GM18502 (cell line): ENCODE results near the gene SNF8.
A peak's percentile ranks its signal among the peaks of the same experiment; 100 is the strongest.

Experiments
- ATAC-seq: cut with Tn5 transposase; IDR thresholded peaks from one replicate; pipeline ENCODE4 v1.9.1; 2021; ENCODE audit warnings: mild to moderate bottlenecking; ENCODE audit not compliant: unreplicated experiment, poor library complexity

The SNF8 gene

DNA sequence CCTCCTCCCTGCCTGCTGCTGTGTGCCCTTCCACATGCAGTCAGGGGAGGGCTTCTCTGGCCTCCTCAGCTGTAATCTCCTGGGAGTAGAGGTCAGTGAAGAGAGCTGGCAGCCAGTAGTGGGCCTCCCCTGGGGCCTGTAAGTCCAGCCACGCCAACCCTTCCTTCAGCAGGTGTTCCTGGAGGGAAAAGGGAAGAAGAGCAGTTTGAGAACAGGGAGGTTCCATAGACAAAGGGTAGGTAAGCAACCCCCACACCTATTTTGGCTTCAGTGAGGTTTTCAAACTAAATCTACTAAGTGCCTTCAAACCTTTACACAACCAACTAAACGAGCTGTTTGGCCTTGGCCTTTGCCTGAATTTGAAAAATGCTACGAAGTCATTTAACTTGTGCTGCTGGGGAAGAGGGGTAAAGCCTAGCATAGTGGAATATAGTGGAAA is 14.2 kb downstream of the SNF8 start:
- ATAC-seq, result no peak

DNA sequence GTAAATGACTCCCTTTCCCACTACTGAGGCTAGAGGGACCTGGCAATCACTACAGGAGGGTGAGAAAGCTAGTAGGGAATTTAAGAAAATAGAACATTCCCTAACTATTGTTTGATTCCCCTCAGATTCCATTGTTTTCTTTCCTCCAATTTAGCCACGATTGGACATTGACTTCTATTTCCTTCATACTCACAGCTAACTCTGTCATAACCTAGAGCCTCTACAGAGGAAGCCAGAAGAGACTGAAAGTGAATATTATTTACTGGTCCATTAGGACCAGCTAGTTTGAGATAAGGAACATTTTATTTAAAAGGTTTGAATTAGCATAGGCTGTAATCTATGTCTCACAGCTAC is 14.9 kb downstream of the SNF8 start:
- no peak for ATAC-seq

DNA sequence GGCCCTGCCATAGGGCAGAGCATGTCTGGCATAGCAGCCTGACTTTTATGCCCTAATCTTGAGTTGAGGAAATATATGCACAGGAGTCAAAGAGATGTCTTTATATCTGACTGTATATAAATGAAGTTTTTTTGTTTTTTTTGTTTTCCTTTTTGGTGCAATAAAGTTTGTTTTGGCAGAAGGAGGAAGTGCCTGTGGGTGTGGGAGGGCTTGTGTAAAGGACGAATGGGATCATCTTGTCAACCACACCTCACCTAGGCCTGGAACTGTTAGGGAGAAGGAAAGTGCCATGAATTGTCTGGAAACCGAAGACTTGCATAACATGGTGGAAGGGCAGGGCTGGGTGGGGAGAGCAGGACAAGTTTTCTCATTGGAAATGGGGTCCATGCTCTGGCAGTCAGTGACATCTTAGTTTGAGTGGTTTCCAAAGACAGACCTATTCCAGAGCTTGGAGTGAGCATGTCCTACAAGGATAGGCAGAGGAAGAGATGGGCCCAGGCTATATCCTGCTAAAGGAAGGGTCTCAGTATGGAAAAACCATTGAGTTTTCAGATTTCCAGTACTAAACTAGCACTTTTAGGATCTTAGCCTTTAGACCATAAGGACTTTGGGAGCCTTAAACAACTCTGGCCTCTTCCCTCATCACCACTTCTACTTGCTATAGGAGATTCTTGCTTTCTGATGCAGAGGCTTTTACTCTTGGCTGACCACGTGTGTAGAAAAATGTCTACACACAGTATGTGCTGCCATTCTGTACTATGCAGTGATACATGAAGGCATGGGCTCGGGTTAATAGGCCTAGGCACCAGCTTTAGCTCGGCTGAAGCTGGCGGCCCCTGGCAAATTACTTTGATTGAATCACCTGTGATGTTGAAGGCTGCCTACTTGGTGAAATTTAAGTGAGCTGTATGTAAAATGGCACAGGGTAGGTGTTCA is 15.5 kb downstream of the SNF8 start:
- no peak for ATAC-seq

DNA sequence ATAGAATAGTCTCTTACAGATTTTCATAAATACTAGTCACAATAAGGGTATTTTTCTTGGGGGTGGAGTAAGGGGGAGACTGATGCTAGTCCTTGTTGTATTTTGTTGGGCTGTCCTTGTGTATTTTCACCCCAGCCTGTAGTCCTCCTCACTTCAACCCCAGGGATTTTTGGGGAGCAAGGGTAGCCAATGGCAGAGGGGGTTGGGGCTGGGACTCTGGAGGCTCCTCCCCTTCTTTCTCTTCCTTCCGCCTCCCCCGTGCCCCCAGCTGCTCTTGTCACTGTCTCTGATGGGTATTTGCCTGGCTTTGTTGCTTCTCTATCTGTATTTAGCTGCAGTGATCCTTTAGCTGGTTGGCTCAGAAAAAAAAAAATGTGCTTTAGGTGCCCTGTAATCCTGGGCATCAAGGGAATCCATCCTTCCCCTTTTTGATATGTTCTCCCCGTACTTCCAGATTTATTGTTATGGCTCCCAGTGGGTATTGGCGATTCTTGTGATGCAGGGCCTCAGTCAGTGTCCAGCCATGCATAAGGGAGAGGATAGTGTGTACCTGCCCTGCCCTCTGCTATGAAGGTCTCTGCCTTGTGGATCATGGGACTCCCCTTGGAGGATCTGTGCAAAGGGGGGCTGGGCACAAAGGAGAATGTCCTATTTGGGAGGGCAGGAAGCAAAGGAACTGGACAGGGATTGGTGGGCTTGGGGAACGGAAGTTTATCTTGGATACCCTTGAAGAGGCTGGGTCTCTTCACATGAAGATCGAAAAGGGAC is 16.5 kb downstream of the SNF8 start:
- ATAC-seq, result no peak

DNA sequence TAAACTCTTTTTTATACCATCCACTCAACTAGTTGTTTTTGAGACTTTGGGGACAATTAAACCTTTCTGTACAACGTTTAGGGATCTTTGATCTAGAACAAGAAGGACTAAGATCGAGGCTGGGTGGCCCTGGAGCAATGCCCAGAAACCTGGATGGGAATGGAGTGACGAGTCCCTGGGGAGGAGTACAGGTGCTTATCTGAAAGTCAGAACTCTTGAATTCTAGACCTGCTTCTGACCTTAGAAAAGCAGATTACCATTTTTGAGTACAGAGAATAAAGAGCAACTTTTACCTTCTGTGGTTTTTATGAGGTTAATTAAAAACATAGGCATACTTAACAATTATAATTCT is 18.7 kb downstream of the SNF8 start:
- no peak for ATAC-seq

DNA sequence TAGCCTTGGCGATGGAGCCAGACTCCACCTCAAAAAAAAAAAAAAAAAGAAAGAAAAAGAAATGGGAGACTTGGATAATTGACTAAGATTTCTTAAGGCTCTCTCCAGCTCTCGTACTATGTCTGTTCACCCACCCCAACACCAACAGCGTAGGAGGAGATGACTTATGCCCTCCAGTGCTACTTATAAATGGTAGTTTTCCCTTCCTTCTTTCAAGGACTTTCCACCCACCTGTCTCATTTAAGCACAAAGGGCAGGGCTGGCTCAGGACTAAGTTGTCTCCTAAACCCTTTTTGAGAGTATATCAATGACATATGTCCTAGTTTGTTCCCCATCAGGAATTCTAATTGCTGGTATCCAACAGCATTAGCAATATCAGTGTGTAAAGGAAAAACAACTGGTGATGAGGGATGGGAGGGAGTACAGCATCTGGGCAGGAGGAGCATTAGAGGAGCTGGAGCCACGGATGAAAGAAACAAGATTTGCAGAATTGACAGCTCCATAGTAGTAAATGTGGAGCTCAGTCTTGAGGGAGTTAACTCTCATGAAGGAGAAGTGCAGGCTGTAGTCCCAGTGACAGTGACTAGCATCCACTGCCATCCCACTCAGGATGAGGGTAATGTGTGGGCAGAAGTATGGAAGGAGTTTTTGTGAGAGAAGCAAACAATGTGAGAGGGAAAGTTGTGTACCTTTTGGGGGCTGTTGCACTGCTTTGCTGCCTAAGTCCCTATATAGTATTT is 19.2 kb downstream of the SNF8 start:
- ATAC-seq, result no peak

DNA sequence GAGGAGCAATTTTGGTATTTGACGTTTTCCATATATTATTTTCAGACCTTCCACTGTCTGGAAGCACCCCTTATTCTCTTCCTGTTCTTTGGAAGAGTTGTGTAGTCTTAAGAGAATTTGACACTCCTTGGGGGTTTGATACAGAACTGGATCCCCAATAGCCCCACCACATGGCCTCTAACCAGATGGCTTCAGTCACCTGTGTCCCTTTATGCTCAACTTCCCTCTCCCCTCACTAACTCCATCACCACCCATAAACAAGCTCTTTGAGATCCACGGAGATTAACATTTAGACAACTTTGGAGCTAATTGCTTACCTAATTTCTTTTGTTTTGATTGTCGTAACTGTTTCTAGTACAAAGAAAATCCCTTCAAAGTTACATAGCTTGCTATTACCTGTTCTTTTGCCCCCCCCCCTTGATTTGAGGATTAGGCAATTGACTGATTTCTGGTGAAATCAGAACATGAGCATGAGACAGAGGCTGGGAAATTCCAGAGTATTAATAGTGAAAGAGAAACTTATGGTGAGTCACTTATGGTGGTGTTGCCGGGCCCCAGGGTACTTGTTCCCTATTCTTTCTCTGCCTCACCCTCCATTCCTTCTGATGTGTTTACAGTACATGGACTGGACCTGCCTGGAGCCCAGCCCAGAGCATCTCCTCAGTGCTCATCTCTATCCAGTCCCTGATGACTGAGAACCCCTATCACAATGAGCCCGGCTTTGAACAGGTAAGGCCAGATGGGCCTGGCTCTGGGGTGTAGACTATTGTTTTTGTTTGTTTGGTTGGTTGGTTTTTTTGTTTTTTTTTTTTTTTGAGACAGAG is 29.0 kb downstream of the SNF8 start:
- ATAC-seq, result peak; percentile 82

DNA sequence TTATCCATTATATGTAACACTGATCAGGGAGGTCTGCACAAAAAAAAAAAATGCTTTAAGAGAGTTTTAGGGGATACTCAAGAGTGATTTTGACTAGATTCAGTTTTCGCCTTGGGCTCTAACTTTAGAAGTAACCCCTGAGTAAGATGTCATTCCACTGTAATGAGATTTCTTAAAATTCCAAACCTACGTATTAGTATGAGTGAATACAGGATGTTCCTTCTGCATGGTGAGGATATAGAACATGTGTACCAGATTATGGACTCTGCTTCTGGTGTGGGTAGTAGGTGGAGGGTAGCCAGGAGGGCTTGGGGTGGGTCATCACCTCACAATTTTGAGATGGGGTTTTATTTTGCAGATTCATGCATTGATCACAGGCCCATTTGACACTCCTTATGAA is 32.2 kb downstream of the SNF8 start:
- ATAC-seq, result no peak

DNA sequence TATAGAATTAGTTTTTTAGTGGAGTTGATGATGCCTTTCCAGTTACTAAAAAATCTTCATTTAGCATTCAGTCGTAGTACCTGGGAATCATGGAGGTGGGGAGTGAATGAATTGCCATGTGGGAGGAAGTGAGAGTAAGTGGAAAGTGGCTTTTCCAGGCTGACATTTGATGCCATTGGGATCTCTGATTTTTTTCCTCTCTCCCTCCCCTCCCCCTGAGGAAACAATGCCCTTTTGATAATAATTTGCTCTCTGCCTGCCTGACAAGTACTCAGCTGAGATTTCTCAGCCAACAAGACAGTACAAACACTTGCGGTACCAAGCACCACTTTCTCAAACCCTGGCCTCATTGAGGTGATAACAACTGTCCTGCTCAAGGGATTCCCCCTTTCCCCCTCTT is 34.3 kb downstream of the SNF8 start:
- no peak for ATAC-seq

DNA sequence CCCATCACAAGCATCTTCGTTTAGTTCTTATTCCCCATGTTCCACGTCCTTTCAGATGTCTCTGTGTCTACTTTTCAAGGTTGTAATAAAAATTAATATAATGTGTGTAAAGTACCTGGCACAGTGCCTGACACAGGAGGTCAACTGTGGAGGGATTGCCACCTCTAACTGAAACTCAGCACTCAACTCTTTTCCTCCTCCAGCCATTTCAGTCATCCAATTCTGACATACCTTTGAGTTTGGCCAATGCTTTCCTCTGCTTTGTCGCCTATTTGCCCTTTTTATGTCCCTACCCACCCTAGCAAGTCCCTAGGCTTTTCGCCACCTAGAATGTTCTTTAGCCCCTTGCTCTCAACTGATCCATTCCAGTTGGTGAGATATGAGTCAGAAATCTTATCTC is 34.9 kb downstream of the SNF8 start:
- ATAC-seq, result no peak

DNA sequence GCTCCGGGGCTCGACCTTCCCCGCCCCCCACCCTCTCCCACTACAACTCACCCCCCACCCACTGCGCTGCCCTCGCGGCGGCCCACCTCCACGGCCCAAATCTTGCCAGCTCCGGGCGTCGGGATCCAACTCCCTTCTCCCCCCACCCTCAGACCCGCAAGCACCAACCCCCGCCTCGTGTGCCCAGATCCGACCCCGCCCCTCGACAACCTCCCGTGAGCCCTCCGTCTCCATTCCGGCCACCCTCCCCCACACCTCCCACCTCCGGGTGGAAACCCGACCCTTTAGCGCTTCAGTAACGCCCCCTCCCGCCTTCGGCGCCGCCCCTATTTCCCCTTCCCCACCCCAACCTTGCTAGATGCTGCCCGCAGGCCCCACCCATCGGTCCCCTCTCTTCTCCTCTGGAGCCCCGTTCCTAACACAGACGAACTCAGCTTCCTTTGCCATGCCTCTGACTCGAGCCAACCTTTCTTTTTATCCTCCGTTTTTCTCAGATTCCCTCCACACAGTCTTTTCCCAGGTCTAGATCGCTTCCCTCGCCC is 35.7 kb downstream of the SNF8 start:
- peak; percentile 47 for ATAC-seq

DNA sequence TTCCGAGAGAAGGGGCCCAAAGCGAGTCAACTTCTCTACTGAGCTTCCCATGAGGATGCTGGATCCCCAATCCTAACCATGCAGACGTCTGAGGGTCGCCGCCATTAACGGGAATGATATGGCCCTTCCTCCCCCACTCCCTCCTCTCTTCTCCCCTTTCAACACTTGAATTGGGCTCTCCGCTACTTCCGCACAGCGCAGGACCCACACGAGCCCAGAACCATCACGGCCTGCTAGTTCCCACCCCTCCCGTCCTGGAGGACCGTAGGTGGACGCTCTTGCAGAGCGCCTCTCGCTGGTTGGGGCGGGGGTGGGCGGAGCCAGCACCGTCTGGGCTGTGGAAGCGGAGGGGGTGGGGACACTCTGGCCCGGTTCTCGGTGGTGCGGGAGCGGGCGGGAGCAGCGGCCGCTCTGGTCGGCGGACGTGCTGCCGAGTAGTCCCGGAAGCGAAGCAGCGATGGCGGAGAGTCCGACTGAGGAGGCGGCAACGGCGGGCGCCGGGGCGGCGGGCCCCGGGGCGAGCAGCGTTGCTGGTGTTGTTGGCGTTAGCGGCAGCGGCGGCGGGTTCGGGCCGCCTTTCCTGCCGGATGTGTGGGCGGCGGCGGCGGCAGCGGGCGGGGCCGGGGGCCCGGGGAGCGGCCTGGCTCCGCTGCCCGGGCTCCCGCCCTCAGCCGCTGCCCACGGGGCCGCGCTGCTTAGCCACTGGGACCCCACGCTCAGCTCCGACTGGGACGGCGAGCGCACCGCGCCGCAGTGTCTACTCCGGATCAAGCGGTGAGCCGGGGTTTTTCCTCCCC is 36.4 kb downstream of the SNF8 start, which contains the start of gene UBE2Z:
Gene UBE2Z, plus strand, starts transcription at position 361 of the 797 bp plus-strand sequence. Its CDS starts 97 bp downstream, at position 458.
- ATAC-seq, result peak; percentile 80

DNA sequence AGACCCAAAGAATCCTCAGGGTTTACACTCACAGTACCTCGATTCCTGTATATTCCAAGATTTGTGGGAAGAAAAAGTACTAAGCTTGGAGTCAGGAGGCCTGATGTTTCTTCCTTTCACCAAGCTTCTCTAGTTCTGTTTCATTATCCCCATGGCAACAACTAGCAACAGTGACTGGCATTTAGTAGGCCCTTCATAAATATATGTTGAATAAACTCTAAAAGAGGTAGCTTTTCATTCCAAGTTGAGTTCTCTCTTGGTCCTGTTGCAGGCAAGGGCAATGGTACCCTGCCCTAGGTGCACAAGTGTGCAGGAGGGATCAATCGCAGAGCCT is 37.0 kb downstream of the SNF8 start:
- no peak for ATAC-seq

DNA sequence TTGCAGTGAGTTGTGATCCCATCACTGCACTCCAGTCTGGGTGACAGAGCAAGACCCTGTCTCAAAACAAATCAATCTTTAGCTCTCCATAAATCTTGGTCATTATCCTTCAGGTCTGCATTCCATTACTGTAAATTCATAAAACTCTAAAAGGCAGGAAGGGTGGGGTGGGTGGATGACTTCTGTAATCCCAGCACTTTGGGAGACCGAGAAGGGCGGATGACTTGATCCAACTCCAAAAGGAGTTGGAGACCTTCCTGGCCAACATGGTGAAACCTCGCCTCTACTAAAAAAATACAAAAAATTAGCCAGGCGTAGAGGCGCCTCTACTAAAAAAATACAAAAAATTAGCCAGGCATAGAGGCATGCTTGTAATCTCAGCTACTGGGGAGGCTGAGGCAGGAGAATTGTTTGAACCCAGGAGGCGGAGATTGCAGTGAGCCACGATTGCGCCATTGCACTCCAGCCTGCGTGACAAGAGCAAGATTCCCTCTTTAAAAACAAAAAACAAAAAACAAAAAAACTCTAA is 38.6 kb downstream of the SNF8 start:
- no peak for ATAC-seq

DNA sequence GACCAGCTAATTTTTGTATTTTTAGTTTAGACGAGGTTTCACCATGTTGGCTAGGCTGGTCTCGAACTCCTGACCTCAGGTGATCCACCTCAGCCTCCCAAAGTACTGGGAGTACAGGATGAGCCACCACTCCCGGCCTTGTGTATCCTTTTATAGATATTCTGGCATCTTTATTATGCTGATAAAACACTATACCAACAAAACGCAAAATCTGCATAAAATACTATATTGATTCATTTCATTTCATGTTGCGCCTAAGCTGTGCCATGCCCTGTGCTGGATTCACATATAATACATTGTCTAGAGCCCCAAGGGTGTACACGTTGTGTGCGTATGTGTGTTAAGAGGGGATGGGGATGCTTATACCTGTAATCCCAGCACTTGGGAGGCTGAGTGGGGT is 40.2 kb downstream of the SNF8 start:
- ATAC-seq, result no peak

DNA sequence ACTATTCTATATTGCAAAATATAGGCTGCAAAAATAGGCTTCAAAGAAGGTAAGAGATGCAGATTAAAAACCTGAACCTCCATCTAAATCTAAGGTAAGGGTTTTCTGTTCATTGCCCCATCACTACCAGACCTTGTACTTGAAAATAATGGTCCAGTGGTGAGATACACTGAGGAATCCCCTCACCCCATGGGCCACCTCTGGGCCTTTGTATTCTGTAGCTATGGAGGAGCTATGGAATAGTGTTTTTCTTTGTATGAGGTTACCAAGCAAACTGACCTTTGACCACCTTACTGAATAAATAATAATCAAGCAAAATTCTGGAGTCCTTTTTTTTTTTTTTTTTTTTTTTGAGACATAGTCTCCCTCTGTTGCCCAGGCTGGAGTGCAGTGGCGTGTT is 41.2 kb downstream of the SNF8 start:
- ATAC-seq, result no peak

DNA sequence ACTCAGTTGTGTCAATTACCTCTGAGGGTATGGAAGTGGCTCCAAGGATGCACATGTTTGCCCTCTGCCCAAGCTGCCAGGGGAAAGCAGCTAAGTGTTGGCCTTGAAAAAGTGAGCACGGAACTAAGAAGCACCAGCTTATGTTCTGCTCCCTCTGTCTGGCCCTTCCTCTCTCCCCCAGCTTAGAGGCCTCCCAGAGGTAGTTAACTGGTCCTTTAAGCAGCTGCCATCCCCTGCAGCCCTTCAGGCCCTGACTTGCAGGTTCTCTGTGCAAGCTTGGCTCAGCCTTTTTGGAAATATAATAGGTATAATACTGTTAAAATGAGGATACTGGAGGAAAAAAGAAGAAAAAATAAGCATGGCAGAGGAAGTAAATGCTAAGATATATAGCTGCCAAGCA is 43.4 kb downstream of the SNF8 start:
- ATAC-seq, result no peak

DNA sequence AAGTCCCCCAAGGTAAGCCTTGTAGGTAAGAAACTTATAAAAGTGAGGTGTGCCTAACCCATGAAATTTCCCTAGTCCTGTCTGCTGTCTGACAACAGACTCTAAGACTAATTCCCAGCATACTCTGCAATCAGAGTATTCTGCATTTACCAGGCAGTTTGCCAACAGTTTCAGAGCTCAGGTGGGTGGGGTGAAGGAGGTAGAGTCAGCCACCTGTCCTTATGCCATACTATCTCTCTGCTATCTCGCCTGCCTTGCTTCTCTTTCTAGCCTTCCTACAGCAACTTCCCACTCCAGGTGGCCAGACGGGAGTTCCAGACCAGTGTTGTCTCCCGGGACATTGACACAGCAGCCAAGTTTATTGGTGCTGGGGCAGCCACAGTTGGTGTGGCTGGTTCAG is 49.8 kb downstream of the SNF8 start:
- ATAC-seq, result no peak
